ENCODE results near the gene EPB42.

The EPB42 gene

GRCh38 chr15:43220991-43221403, at the start of gene EPB42:
Gene EPB42 (minus strand): TSS chr15:43221018. CDS start chr15:43220825, 193 bp downstream.
- no peak for DNase-seq

- DNase-seq, result no peak
These were observed 49.4 kb upstream of the EPB42 start for GRCh38 chr15:43270113-43270665.

GRCh38 chr15:43268111-43269105, 47.6 kb upstream of the EPB42 start:
- DNase-seq, result no peak

GRCh38 chr15:43267439-43267838, 46.6 kb upstream of the EPB42 start:
- no peak for DNase-seq

- no peak for DNase-seq
These were observed 46.0 kb upstream of the EPB42 start, which contains the start of gene TGM5 for GRCh38 chr15:43266834-43267233. Gene TGM5 (minus strand): TSS chr15:43266928. CDS start chr15:43266849, 79 bp downstream.

- no peak for DNase-seq
These were observed 45.6 kb upstream of the EPB42 start for GRCh38 chr15:43266386-43266785.

GRCh38 chr15:43260011-43260615, 39.3 kb upstream of the EPB42 start:
- DNase-seq, result no peak

- DNase-seq, result no peak
These were observed 38.0 kb upstream of the EPB42 start for GRCh38 chr15:43258781-43259180.

- DNase-seq, result no peak
These were observed 35.5 kb upstream of the EPB42 start for GRCh38 chr15:43256341-43256740.

- no peak for DNase-seq
These were observed 34.6 kb upstream of the EPB42 start for GRCh38 chr15:43255376-43255775.

- no peak for DNase-seq
These were observed 32.9 kb upstream of the EPB42 start for GRCh38 chr15:43253431-43254403.

- no peak for DNase-seq
These were observed 31.0 kb upstream of the EPB42 start for GRCh38 chr15:43251871-43252250.

- DNase-seq, result no peak
These were observed 30.5 kb upstream of the EPB42 start for GRCh38 chr15:43251185-43251870.

GRCh38 chr15:43250785-43251184, 30.0 kb upstream of the EPB42 start:
- DNase-seq, result no peak

GRCh38 chr15:43249699-43250203, 28.9 kb upstream of the EPB42 start:
- DNase-seq, result no peak

- DNase-seq, result no peak
These were observed 28.4 kb upstream of the EPB42 start for GRCh38 chr15:43249236-43249635.

GRCh38 chr15:43246261-43246774, 25.5 kb upstream of the EPB42 start:
- DNase-seq, result no peak

GRCh38 chr15:43244092-43244491, 23.3 kb upstream of the EPB42 start:
- DNase-seq, result no peak

- DNase-seq, result no peak
These were observed 22.3 kb upstream of the EPB42 start for GRCh38 chr15:43243020-43243645.

GRCh38 chr15:43242616-43243015, 21.8 kb upstream of the EPB42 start:
- no peak for DNase-seq

- no peak for DNase-seq
These were observed 20.3 kb upstream of the EPB42 start for GRCh38 chr15:43241100-43241499.
